GM21717 (cell line): ENCODE results near the gene CSNK1G2.

Experiments
- ATAC-seq: cut with Tn5 transposase; IDR thresholded peaks from one replicate; pipeline ENCODE4 v1.9.1; 2021; ENCODE audit warnings: mild to moderate bottlenecking, moderate library complexity; ENCODE audit not compliant: unreplicated experiment

Gene CSNK1G2

GRCh38 chr19:2014731-2015607 lies 74.0 kb downstream of the CSNK1G2 start:
- ATAC-seq: no peak

- ATAC-seq: no peak
Measured at GRCh38 chr19:2015608-2015950, 74.6 kb downstream of the CSNK1G2 start, which contains the start of gene BTBD2. Gene BTBD2 (minus strand): TSS chr19:2015714. CDS start chr19:2015703, 11 bp downstream.

GRCh38 chr19:2016041-2016807 lies 75.3 kb downstream of the CSNK1G2 start:
- no peak for ATAC-seq

GRCh38 chr19:2018752-2019151 lies 77.8 kb downstream of the CSNK1G2 start:
- no peak for ATAC-seq

GRCh38 chr19:2021453-2022140 lies 80.6 kb downstream of the CSNK1G2 start:
- no peak for ATAC-seq

GRCh38 chr19:2022289-2022688 lies 81.3 kb downstream of the CSNK1G2 start:
- no peak for ATAC-seq

- no peak for ATAC-seq
Measured at GRCh38 chr19:2026770-2027169, 85.8 kb downstream of the CSNK1G2 start.

- no peak for ATAC-seq
Measured at GRCh38 chr19:2027361-2027760, 86.4 kb downstream of the CSNK1G2 start.
